CD4-positive, alpha-beta T cell (primary cell): ENCODE measurements around the gene CEP112. TPM values are rescaled to one million over a fixed set of nuclear protein-coding genes. Genes with fewer than 3 reads are reported as not detected.

Experiments used
- ATAC-seq: fragments of 200-7000 bp; cut with Tn5 transposase; one replicate; pipeline ENCODE4 v1.10.0; 2022; ENCODE audit warnings: mild to moderate bottlenecking; ENCODE audit not compliant: poor library complexity
- CTCF ChIA-PET: fragments of 350-600 bp; sonication (Branson Sonifier 250); formaldehyde crosslinking; loops from one replicate; lab custom pipeline; 2021; ENCODE audit warnings: antibody characterized with exemption, inconsistent platforms; lab: Charles Lee
- POLR2A ChIA-PET: fragments of 350-600 bp; sonication (Branson Sonifier 250); formaldehyde crosslinking; loops from one replicate; lab custom pipeline; 2021; ENCODE audit warnings: antibody characterized with exemption, inconsistent platforms; lab: Charles Lee
- DNase-seq, 14 experiments: peaks; one replicate each; pipeline ENCODE4 v3.0.0-alpha.2; 2013 to 2020; ENCODE audit warnings: mixed read lengths in 2 of 14
- H3K27ac ChIP-seq, 2 donors: one replicate each; pipeline versions ENCODE4 v1.5.1 to v1.7.0; 2013; ENCODE audit warnings: low read length in 2 of 2, low read depth in 1 of 2, mild to moderate bottlenecking in 1 of 2
- H3K27me3 ChIP-seq, 2 experiments: 1 replicate in 1 of 2; 2 replicates in 1 of 2; pipeline versions ENCODE4 v1.6.1 to v1.7.0; 2013; ENCODE audit warnings: low read length in 2 of 2, control low read depth in 1 of 2, mild to moderate bottlenecking in 1 of 2, moderate library complexity in 1 of 2; ENCODE audit not compliant: insufficient read depth in 2 of 2, control insufficient read depth in 1 of 2
- H3K36me3 ChIP-seq: one replicate; pipeline ENCODE4 v1.6.1; 2013; ENCODE audit warnings: low read length, control low read depth; ENCODE audit not compliant: insufficient read depth
- H3K4me1 ChIP-seq: one replicate; pipeline ENCODE4 v1.6.1; 2013; ENCODE audit warnings: low read length, control low read depth; ENCODE audit not compliant: insufficient read depth
- H3K4me3 ChIP-seq: one replicate; pipeline ENCODE4 v1.5.1; 2013; ENCODE audit warnings: mild to moderate bottlenecking, low read length, moderate library complexity
- H3K9me3 ChIP-seq, 2 experiments: 1 replicate in 1 of 2; 2 replicates in 1 of 2; pipeline versions ENCODE4 v1.6.1 to v1.7.0; 2013; ENCODE audit warnings: low read length in 2 of 2, mild to moderate bottlenecking in 2 of 2, control low read depth in 1 of 2, moderate library complexity in 1 of 2; ENCODE audit not compliant: control insufficient read depth in 1 of 2, insufficient read depth in 1 of 2
- H3K27ac Mint-ChIP-seq: one replicate; pipeline ENCODE4 v1.8.0; 2020; ENCODE audit warnings: mixed read lengths
- H3K27me3 Mint-ChIP-seq: one replicate; pipeline ENCODE4 v1.8.0; 2021; ENCODE audit warnings: mixed read lengths
- H3K36me3 Mint-ChIP-seq: one replicate; pipeline ENCODE4 v1.8.0; 2021; ENCODE audit warnings: low read depth, mixed read lengths
- H3K4me1 Mint-ChIP-seq: one replicate; pipeline ENCODE4 v1.8.0; 2021; ENCODE audit warnings: low read depth, mixed read lengths
- H3K4me3 Mint-ChIP-seq: one replicate; pipeline ENCODE4 v1.8.0; 2020; ENCODE audit warnings: mild to moderate bottlenecking, mixed read lengths
- H3K9me3 Mint-ChIP-seq: one replicate; pipeline ENCODE4 v1.8.0; 2020; ENCODE audit warnings: mixed read lengths
- CTCF ChIP-seq: fragments of 200-600 bp; IDR thresholded peaks from one replicate; pipeline ENCODE4 v1.8.0; 2022; ENCODE audit warnings: antibody characterized with exemption, mild to moderate bottlenecking
- intact Hi-C, 2 experiments: fragments of 100-400 bp; cut with DNase I in 1 of 2; cut with micrococcal nuclease in 1 of 2; formaldehyde crosslinking; loops; one replicate each; pipeline versions ENCODE4 v1.15.1 to v1.9.0; 2023 to 2025; cut with DNase I, micrococcal nuclease
- total RNA-seq, 174 experiments: library from RNA in 2 of 174; stranded (reverse) in 2 of 174; gene quantifications; one replicate each; pipeline ENCODE4 v1.2.3 and lab custom pipeline; 2021 to 2026

The CEP112 gene
- total RNA-seq, 2 experiments from 2014 or later = 1.6 to 2.2 TPM

- H3K4me1 Mint-ChIP-seq = no peaks in the 10 kb centered on the region
- no peak for ATAC-seq
- POLR2A ChIA-PET = no interaction called here
- no peaks in the 10 kb centered on the region for H3K9me3 ChIP-seq
- no peak overlapping the region for H3K27ac Mint-ChIP-seq
- no peaks in the 10 kb centered on the region for H3K27me3 ChIP-seq
- H3K36me3 ChIP-seq = no peaks in the 10 kb centered on the region
- no peak for TF ChIP-seq CTCF
- H3K36me3 Mint-ChIP-seq = no peaks in the 10 kb centered on the region
- no peak overlapping the region for H3K27ac ChIP-seq
- H3K4me3 ChIP-seq = no peak overlapping the region
- H3K4me3 Mint-ChIP-seq = no peak overlapping the region
- no peaks in the 10 kb centered on the region for H3K9me3 Mint-ChIP-seq
- intact Hi-C loops = no loop called here
- CTCF ChIA-PET = no interaction called here
- H3K4me1 ChIP-seq = no peaks in the 10 kb centered on the region
- no peaks in the 10 kb centered on the region for H3K27me3 Mint-ChIP-seq
- DNase-seq = no peak
These were observed 562.7 kb downstream of the CEP112 start for GRCh38 chr17:65629234-65629690.

DNA sequence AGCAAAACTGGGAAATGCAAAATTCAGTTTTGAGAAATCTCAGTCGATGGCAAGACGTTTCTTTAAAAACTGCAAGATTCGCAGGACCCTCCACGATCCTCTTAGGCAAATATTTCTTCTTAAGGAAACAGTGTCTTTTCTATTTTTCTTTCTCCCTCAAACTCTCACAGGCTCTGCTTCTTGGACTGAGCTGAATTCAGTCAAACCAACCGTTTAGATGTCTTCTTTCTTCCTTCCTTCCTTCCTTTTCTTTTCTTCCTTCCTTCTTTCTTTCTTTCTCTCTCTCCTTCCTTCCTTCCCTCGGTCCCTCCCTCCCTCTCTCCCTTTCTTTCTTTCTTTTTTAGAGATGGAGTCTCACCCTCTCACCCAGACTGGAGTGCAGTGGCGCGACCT lies 563.3 kb downstream of the CEP112 start:
- H3K9me3 Mint-ChIP-seq = no peaks in the 10 kb centered on the region
- H3K4me3 ChIP-seq = no peak overlapping the region
- intact Hi-C loops = no loop called here
- DNase-seq (no peak), ATAC-seq (no peak)
- H3K36me3 ChIP-seq = no peaks in the 10 kb centered on the region
- no peak overlapping the region for H3K27ac ChIP-seq
- no peaks in the 10 kb centered on the region for H3K4me1 ChIP-seq
- H3K36me3 Mint-ChIP-seq = no peaks in the 10 kb centered on the region
- no peaks in the 10 kb centered on the region for H3K9me3 ChIP-seq
- H3K27me3 ChIP-seq = no peaks in the 10 kb centered on the region
- ChIA-PET CTCF (no interaction called here), POLR2A (no interaction called here)
- no peaks in the 10 kb centered on the region for H3K27me3 Mint-ChIP-seq
- H3K4me1 Mint-ChIP-seq = no peaks in the 10 kb centered on the region
- H3K27ac Mint-ChIP-seq = no peak overlapping the region
- no peak overlapping the region for H3K4me3 Mint-ChIP-seq
- TF ChIP-seq CTCF = no peak

GRCh38 chr17:65627891-65628643 lies 563.9 kb downstream of the CEP112 start:
- Histone ChIP-seq H3K36me3 (no peaks in the 10 kb centered on the region), H3K4me1 (no peaks in the 10 kb centered on the region), H3K4me3 (no peak overlapping the region), H3K27ac (no peak overlapping the region), H3K9me3 (no peaks in the 10 kb centered on the region), H3K27me3 (no peaks in the 10 kb centered on the region)
- TF ChIP-seq CTCF = no peak
- Mint-ChIP-seq H3K27ac (no peak overlapping the region), H3K36me3 (no peaks in the 10 kb centered on the region), H3K9me3 (no peaks in the 10 kb centered on the region), H3K4me1 (no peaks in the 10 kb centered on the region), H3K4me3 (no peak overlapping the region), H3K27me3 (no peaks in the 10 kb centered on the region)
- ChIA-PET CTCF (no interaction called here), POLR2A (no interaction called here)
- DNase-seq (no peak), ATAC-seq (no peak)
- intact Hi-C loops = no loop called here
